ENCODE measurements around the gene DNAJC4. TPM values are rescaled to one million over a fixed set of nuclear protein-coding genes. Genes with fewer than 3 reads are reported as not detected.

The DNAJC4 gene
- total RNA-seq, 4 donors from 2014 or later: 21.5 to 32.0 (median 26.9) TPM

GRCh38 chr11:64220271-64220670 lies 10.1 kb upstream of the DNAJC4 start:
- no peak for TF ChIP-seq CTCF (IDR thresholded peaks at IDR 0.05; ENCODE audit: low read depth)

GRCh38 chr11:64220798-64221197 lies 9.6 kb upstream of the DNAJC4 start:
- no peak for TF ChIP-seq CTCF (IDR thresholded peaks at IDR 0.05; ENCODE audit: low read depth)

GRCh38 chr11:64222651-64223000 lies 7.7 kb upstream of the DNAJC4 start:
- TF ChIP-seq CTCF (IDR thresholded peaks at IDR 0.05; ENCODE audit: low read depth): no peak

DNA sequence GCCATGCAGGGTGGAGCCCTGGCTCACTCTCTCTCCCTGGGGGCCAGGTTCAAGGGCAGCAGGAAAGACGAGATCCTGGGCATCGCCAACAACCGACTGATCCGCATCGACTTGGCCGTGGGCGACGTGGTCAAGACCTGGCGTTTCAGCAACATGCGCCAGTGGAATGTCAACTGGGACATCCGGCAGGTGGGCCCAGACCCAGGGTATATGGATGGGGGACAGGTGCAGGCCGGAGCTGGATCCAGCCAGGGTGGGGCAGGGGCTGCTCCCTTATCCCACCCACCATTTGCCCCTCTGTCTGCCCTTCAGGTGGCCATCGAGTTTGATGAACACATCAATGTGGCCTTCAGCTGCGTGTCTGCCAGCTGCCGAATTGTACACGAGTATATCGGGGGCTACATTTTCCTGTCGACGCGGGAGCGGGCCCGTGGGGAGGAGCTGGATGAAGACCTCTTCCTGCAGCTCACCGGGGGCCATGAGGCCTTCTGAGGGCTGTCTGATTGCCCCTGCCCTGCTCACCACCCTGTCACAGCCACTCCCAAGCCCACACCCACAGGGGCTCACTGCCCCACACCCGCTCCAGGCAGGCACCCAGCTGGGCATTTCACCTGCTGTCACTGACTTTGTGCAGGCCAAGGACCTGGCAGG lies 7.2 kb upstream of the DNAJC4 start:
- TF ChIP-seq CTCF (IDR thresholded peaks at IDR 0.05; ENCODE audit: low read depth): no peak

DNA sequence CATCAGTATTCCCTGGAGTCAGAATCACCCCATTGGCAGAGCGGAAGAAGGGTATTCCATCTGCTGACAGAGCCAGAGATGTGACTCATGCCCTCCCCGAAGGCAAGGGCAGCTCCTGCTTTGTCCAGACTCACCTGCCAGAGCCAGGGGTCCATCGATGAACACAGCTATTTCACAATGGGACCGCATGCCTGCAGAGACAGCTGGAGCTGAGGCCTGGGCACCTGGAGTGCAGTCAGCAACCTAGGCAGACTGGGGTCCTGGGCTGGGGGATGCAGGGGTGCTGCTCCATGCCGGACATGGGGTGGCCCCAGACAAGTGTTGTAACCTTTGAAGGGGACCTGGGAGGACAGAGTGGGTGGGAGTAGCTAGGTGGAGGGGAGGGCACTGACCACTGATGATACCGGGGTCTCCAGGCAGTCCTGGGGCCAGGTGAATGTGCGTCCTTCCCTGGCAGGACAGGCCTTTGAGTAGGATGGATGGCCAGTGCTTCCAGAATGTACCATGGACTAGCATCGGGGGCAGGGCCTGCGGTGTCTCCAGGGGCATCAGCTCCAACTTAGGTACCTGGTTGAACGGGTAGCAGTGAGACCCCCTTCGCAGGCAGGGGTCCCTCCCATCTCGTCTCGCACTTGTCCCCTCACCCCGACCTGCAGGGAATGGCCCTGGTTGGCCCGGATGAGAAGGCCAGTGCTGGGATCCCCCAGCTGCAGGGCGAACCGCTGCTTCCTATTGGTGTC lies 6.0 kb upstream of the DNAJC4 start:
- no peak for TF ChIP-seq CTCF (IDR thresholded peaks at IDR 0.05; ENCODE audit: low read depth)

DNA sequence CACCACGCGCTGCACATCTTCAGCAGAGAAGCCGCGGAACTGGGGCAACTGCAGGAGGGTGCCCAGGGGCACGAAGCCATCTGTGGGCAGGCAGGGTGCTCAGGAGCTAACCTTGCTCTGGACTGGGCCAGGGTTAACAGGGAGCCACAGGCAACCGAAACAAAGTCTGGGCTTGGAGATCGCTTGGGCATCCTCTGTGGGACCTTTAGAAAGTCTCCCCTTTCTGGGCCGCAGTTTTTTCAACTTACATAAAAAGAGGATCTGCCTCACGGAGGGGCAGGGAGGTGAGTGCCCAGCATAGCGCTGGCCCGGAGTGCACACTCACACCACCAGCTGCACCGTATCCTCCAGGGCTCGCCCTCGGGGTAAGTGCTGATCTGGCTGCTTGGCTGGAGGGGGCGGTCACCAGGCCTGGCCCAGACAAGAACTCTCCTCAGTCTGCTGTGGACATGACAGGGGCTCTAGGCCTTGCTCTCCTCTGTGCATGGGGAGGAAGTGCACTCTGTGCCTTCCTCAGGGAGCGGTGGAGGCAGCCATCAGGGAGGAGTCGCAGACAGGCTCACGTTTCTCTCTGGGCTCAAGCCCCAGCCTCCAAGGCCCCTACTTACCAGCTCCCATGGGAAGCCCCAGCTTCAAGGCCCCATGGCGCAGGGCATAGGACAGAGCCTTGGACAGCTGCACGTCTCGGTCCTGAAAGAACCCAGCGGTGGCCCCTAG lies 5.3 kb upstream of the DNAJC4 start:
- TF ChIP-seq CTCF (IDR thresholded peaks at IDR 0.05; ENCODE audit: low read depth): no peak
